PFSK-1 (cell line): ENCODE measurements around the gene CLEC4F.

Source experiments
- FOXP2 ChIP-seq: optimal IDR thresholded peaks from 2 replicates; pipeline ENCODE3; 2011; ENCODE audit warnings: borderline replicate concordance, control low read depth, inconsistent platforms; ENCODE audit not compliant: insufficient read depth; ENCODE audit errors: extremely low read length, extremely low read depth
- POLR2AphosphoS5 ChIP-seq: IDR thresholded peaks from 2 replicates; pipeline ENCODE4 v1.6.1; 2012; ENCODE audit warnings: low read depth, mild to moderate bottlenecking, control low read depth, low read length, moderate library complexity
- REST ChIP-seq, 2 experiments: IDR thresholded peaks; 2 replicates each; pipeline versions ENCODE4 v1.6.1 to v1.8.0; 2011 to 2012; ENCODE audit warnings: low read depth in 2 of 2, low read length in 2 of 2, control low read depth in 1 of 2, inconsistent platforms in 1 of 2, mild to moderate bottlenecking in 1 of 2, moderate library complexity in 1 of 2; ENCODE audit not compliant: insufficient read depth in 1 of 2
- SIN3A ChIP-seq: IDR thresholded peaks from 2 replicates; pipeline ENCODE4 v1.6.1; 2012; ENCODE audit warnings: mild to moderate bottlenecking, low read length, moderate library complexity, borderline replicate concordance; ENCODE audit not compliant: insufficient read depth
- TAF1 ChIP-seq: IDR thresholded peaks from 2 replicates; pipeline ENCODE4 v1.6.1; 2012; ENCODE audit warnings: low read length, control low read depth, borderline replicate concordance; ENCODE audit not compliant: insufficient read depth

The CLEC4F gene

GRCh38 chr2:70759446-70759845, 61.0 kb downstream of the CLEC4F start:
- TF ChIP-seq POLR2AphosphoS5 = no peak
- TF ChIP-seq SIN3A = no peak
- no peak for TF ChIP-seq FOXP2
- no peak for TF ChIP-seq REST (IDR thresholded peaks at IDR 0.05; ENCODE audit: insufficient read depth in 1 of 2, low read depth in 2 of 2, low read length in 2 of 2)
- no peak for TF ChIP-seq TAF1
